Measurements from ENCODE around the gene C6orf15.
"Not testable (repeated sequence)": the region's sequence is repeated elsewhere in the genome, so short reads cannot be mapped to it uniquely, and the experiment has no call there.

C6orf15 gene

GRCh38 chr6:31067891-31068668 is 44.3 kb downstream of the C6orf15 start:
- DNase-seq (ENCODE audit: low spot score): not testable (repeated sequence)

GRCh38 chr6:31067028-31067427 is 45.3 kb downstream of the C6orf15 start:
- DNase-seq (ENCODE audit: low spot score): not testable (repeated sequence)

- no peak for DNase-seq (ENCODE audit: low spot score)
Observed at GRCh38 chr6:31065556-31065955, 46.8 kb downstream of the C6orf15 start.

GRCh38 chr6:31063906-31064435 is 48.4 kb downstream of the C6orf15 start:
- DNase-seq (ENCODE audit: low spot score): no peak

All from GM03348 (cell line).